ENCODE data around the gene CCDC188. TPM values are rescaled to one million over a fixed set of nuclear protein-coding genes. Genes with fewer than 3 reads are reported as not detected.
A peak's percentile ranks its signal among the peaks of the same experiment; 100 is the strongest.

Gene CCDC188
- total and polyA plus RNA-seq, 7 experiments from 2014 or later: not detected

GRCh38 chr22:20138417-20138738 lies 12.5 kb downstream of the CCDC188 start:
- POLR2A ChIA-PET: no interaction called here
- no peak for DNase-seq
- ATAC-seq: no peak
- H3K4me1 ChIP-seq (ENCODE audit: control insufficient read depth in 2 of 2, insufficient read depth in 2 of 2, low read length in 2 of 2): no peaks in the 10 kb centered on the region
- CTCF ChIA-PET: no interaction called here
- H3K4me3 ChIP-seq (ENCODE audit: low read length): no peak overlapping the region
- H3K9me3 ChIP-seq (ENCODE audit: control insufficient read depth in 2 of 3, low read length in 3 of 3): no peaks in the 10 kb centered on the region
- H3K27ac Mint-ChIP-seq: no peak overlapping the region
- no peak overlapping the region for H3K27ac ChIP-seq (ENCODE audit: low read depth, low read length)
- intact Hi-C loops (cut with micrococcal nuclease): no loop called here
- H3K27me3 ChIP-seq (ENCODE audit: control insufficient read depth in 2 of 2, insufficient read depth in 2 of 2, low read length in 2 of 2): no peaks in the 10 kb centered on the region
- H3K4me3 Mint-ChIP-seq: peak overlapping the region in 1 of 10 donors; percentile 53
- H3K4me1 Mint-ChIP-seq: peaks cover 9 to 35% (median 18%) of the 10 kb centered on the region in 7 donors
- H3K27me3 Mint-ChIP-seq: no peaks in the 10 kb centered on the region
- H3K36me3 ChIP-seq (ENCODE audit: control insufficient read depth in 2 of 3, insufficient read depth in 3 of 3, low read length in 3 of 3): peaks cover 0 to 40% (median 0%) of the 10 kb centered on the region in 3 experiments
- peaks cover 0 to 8% (median 0%) of the 10 kb centered on the region in 5 donors for H3K36me3 Mint-ChIP-seq
- no peaks in the 10 kb centered on the region for H3K9me3 Mint-ChIP-seq

- Histone ChIP-seq H3K27me3 (ENCODE audit: control insufficient read depth in 2 of 2, insufficient read depth in 2 of 2, low read length in 2 of 2) (no peaks in the 10 kb centered on the region), H3K9me3 (ENCODE audit: control insufficient read depth in 2 of 3, low read length in 3 of 3) (no peaks in the 10 kb centered on the region), H3K36me3 (ENCODE audit: control insufficient read depth in 2 of 3, insufficient read depth in 3 of 3, low read length in 3 of 3) (peaks cover 0 to 35% (median 0%) of the 10 kb centered on the region in 3 experiments), H3K4me3 (ENCODE audit: low read length) (no peak overlapping the region), H3K27ac (ENCODE audit: low read depth, low read length) (no peak overlapping the region), H3K4me1 (ENCODE audit: control insufficient read depth in 2 of 2, insufficient read depth in 2 of 2, low read length in 2 of 2) (peaks cover under 1 to 5% of the 10 kb centered on the region in 2 donors)
- Mint-ChIP-seq H3K4me3 (peak overlapping the region in 2 of 10 donors; percentile 14 to 25), H3K27me3 (no peaks in the 10 kb centered on the region), H3K4me1 (peaks cover 14 to 41% (median 20%) of the 10 kb centered on the region in 7 donors), H3K27ac (peak overlapping the region in 2 of 9 donors; percentile 9 to 59), H3K9me3 (no peaks in the 10 kb centered on the region), H3K36me3 (peaks cover 0 to 8% (median 0%) of the 10 kb centered on the region in 5 donors)
- intact Hi-C loops (cut with micrococcal nuclease): no loop called here
- ChIA-PET POLR2A (no interaction called here), CTCF (interaction anchor here (0.5 kb wide), 1 partner anchor 997 kb away, joined by 3 read pairs; no protein-coding TSS in a partner anchor)
- DNase-seq (no peak), ATAC-seq (no peak)
Measured at GRCh38 chr22:20137671-20138416, 13.0 kb downstream of the CCDC188 start.

- intact Hi-C loops (cut with micrococcal nuclease): no loop called here
- ChIA-PET CTCF (no interaction called here), POLR2A (no interaction called here)
- no peaks in the 10 kb centered on the region for H3K27me3 Mint-ChIP-seq
- H3K4me1 Mint-ChIP-seq: peaks cover 15 to 46% (median 24%) of the 10 kb centered on the region in 7 donors
- no peak overlapping the region for H3K4me3 Mint-ChIP-seq
- ATAC-seq (no peak), DNase-seq (no peak)
- Histone ChIP-seq H3K4me3 (ENCODE audit: low read length) (no peak overlapping the region), H3K27me3 (ENCODE audit: control insufficient read depth in 2 of 2, insufficient read depth in 2 of 2, low read length in 2 of 2) (no peaks in the 10 kb centered on the region), H3K27ac (ENCODE audit: low read depth, low read length) (no peak overlapping the region), H3K4me1 (ENCODE audit: control insufficient read depth in 2 of 2, insufficient read depth in 2 of 2, low read length in 2 of 2) (peaks cover 5 to 11% of the 10 kb centered on the region in 2 donors), H3K9me3 (ENCODE audit: control insufficient read depth in 2 of 3, low read length in 3 of 3) (no peaks in the 10 kb centered on the region), H3K36me3 (ENCODE audit: control insufficient read depth in 2 of 3, insufficient read depth in 3 of 3, low read length in 3 of 3) (peaks cover 0 to 27% (median 0%) of the 10 kb centered on the region in 3 experiments)
- peak overlapping the region in 1 of 9 donors; percentile 41 for H3K27ac Mint-ChIP-seq
- peaks cover 0 to 8% (median 0%) of the 10 kb centered on the region in 5 donors for H3K36me3 Mint-ChIP-seq
- H3K9me3 Mint-ChIP-seq: no peaks in the 10 kb centered on the region
Measured at GRCh38 chr22:20137113-20137512, 13.7 kb downstream of the CCDC188 start.

- Histone ChIP-seq H3K4me1 (ENCODE audit: control insufficient read depth in 2 of 2, insufficient read depth in 2 of 2, low read length in 2 of 2) (peaks cover 5 to 11% of the 10 kb centered on the region in 2 donors), H3K4me3 (ENCODE audit: low read length) (no peak overlapping the region), H3K36me3 (ENCODE audit: control insufficient read depth in 2 of 3, insufficient read depth in 3 of 3, low read length in 3 of 3) (peaks cover 0 to 22% (median 0%) of the 10 kb centered on the region in 3 experiments), H3K27me3 (ENCODE audit: control insufficient read depth in 2 of 2, insufficient read depth in 2 of 2, low read length in 2 of 2) (no peaks in the 10 kb centered on the region), H3K9me3 (ENCODE audit: control insufficient read depth in 2 of 3, low read length in 3 of 3) (no peaks in the 10 kb centered on the region), H3K27ac (ENCODE audit: low read depth, low read length) (no peak overlapping the region)
- peak overlapping the region in 2 of 9 donors; percentile 38 to 41 for H3K27ac Mint-ChIP-seq
- H3K4me3 Mint-ChIP-seq: peak overlapping the region in 2 of 10 donors; percentile 19 to 45
- intact Hi-C loops (cut with micrococcal nuclease): no loop called here
- no peaks in the 10 kb centered on the region for H3K27me3 Mint-ChIP-seq
- ChIA-PET CTCF (no interaction called here), POLR2A (no interaction called here)
- DNase-seq: no peak
- H3K4me1 Mint-ChIP-seq: peaks cover 15 to 46% (median 24%) of the 10 kb centered on the region in 7 donors
- H3K36me3 Mint-ChIP-seq: peaks cover 0 to 8% (median 0%) of the 10 kb centered on the region in 5 donors
- no peaks in the 10 kb centered on the region for H3K9me3 Mint-ChIP-seq
- no peak for ATAC-seq
Measured at GRCh38 chr22:20136603-20136873, 14.3 kb downstream of the CCDC188 start.

- Mint-ChIP-seq H3K27ac (peak overlapping the region in 1 of 9 donors; percentile 38), H3K4me3 (peak overlapping the region in 2 of 10 donors; percentile 19 to 71), H3K27me3 (no peaks in the 10 kb centered on the region), H3K9me3 (no peaks in the 10 kb centered on the region), H3K4me1 (peaks cover 15 to 46% (median 24%) of the 10 kb centered on the region in 7 donors), H3K36me3 (peaks cover 0 to 8% (median 0%) of the 10 kb centered on the region in 5 donors)
- Histone ChIP-seq H3K36me3 (ENCODE audit: control insufficient read depth in 2 of 3, insufficient read depth in 3 of 3, low read length in 3 of 3) (peaks cover 0 to 19% (median 0%) of the 10 kb centered on the region in 3 experiments), H3K27me3 (ENCODE audit: control insufficient read depth in 2 of 2, insufficient read depth in 2 of 2, low read length in 2 of 2) (no peaks in the 10 kb centered on the region), H3K4me1 (ENCODE audit: control insufficient read depth in 2 of 2, insufficient read depth in 2 of 2, low read length in 2 of 2) (peaks cover 5 to 11% of the 10 kb centered on the region in 2 donors), H3K27ac (ENCODE audit: low read depth, low read length) (no peak overlapping the region), H3K4me3 (ENCODE audit: low read length) (no peak overlapping the region), H3K9me3 (ENCODE audit: control insufficient read depth in 2 of 3, low read length in 3 of 3) (no peaks in the 10 kb centered on the region)
- CTCF ChIA-PET: no interaction called here
- intact Hi-C loops (cut with micrococcal nuclease): no loop called here
- POLR2A ChIA-PET: no interaction called here
- no peak for ATAC-seq
- DNase-seq: no peak
Measured at GRCh38 chr22:20135806-20136602, 14.9 kb downstream of the CCDC188 start.

- H3K27ac Mint-ChIP-seq: no peak overlapping the region
Measured at GRCh38 chr22:20135265-20135664, 15.6 kb downstream of the CCDC188 start.

More at GRCh38 chr22:20135265-20135664, 15.6 kb downstream of the CCDC188 start:
- Histone ChIP-seq H3K4me1 (ENCODE audit: control insufficient read depth in 2 of 2, insufficient read depth in 2 of 2, low read length in 2 of 2) (peaks cover 8 to 17% of the 10 kb centered on the region in 2 donors), H3K27ac (ENCODE audit: low read depth, low read length) (no peak overlapping the region), H3K4me3 (ENCODE audit: low read length) (no peak overlapping the region), H3K36me3 (ENCODE audit: control insufficient read depth in 2 of 3, insufficient read depth in 3 of 3, low read length in 3 of 3) (peaks cover 0 to 15% (median 0%) of the 10 kb centered on the region in 3 experiments), H3K27me3 (ENCODE audit: control insufficient read depth in 2 of 2, insufficient read depth in 2 of 2, low read length in 2 of 2) (no peaks in the 10 kb centered on the region), H3K9me3 (ENCODE audit: control insufficient read depth in 2 of 3, low read length in 3 of 3) (no peaks in the 10 kb centered on the region)
- Mint-ChIP-seq H3K4me3 (peak overlapping the region in 2 of 10 donors; percentile 9 to 71), H3K36me3 (peaks cover 0 to 8% (median 0%) of the 10 kb centered on the region in 5 donors), H3K4me1 (peaks cover 15 to 46% (median 24%) of the 10 kb centered on the region in 7 donors), H3K9me3 (no peaks in the 10 kb centered on the region), H3K27me3 (no peaks in the 10 kb centered on the region)
- intact Hi-C loops (cut with micrococcal nuclease): no loop called here
- ChIA-PET POLR2A (no interaction called here), CTCF (no interaction called here)
- no peak for ATAC-seq
- DNase-seq: no peak
